Vagina (tissue), 2 donors: ENCODE data around the gene CCDC150. TPM values are rescaled to one million over a fixed set of nuclear protein-coding genes. Genes with fewer than 3 reads are reported as not detected.
"Not testable (repeated sequence)": the region's sequence is repeated elsewhere in the genome, so short reads cannot be mapped to it uniquely, and the experiment has no call there.

ENCODE experiments used
- DNase-seq, 2 donors: peaks; one replicate each; pipeline ENCODE4 v3.0.0-alpha.2; 2017; ENCODE audit errors: extremely low spot score in 2 of 2
- H3K27ac ChIP-seq: fragments of 200-600 bp; sonication (generic); one replicate; pipeline ENCODE4 v1.5.1; 2019
- H3K27me3 ChIP-seq: fragments of 200-600 bp; sonication (generic); one replicate; pipeline ENCODE4 v1.5.1; 2019
- H3K36me3 ChIP-seq, 2 donors: fragments of 200-600 bp; sonication (generic); one replicate each; pipeline ENCODE4 v1.5.1; 2017 to 2019
- H3K4me1 ChIP-seq: fragments of 200-600 bp; sonication (generic); one replicate; pipeline ENCODE4 v1.5.1; 2019
- H3K4me3 ChIP-seq, 2 donors: fragments of 200-600 bp; sonication (generic); 1 replicate in 1 of 2; 2 replicates in 1 of 2; pipeline ENCODE4 v1.5.1; 2016 to 2019
- H3K9me3 ChIP-seq: fragments of 200-600 bp; sonication (generic); one replicate; pipeline ENCODE4 v1.5.1; 2019
- POLR2A ChIP-seq, 2 donors: fragments of 450-650 bp; IDR thresholded peaks; one replicate each; pipeline ENCODE4 v1.6.1; 2017; ENCODE audit warnings: antibody characterized with exemption in 2 of 2, mild to moderate bottlenecking in 2 of 2, moderate library complexity in 2 of 2
- POLR2AphosphoS5 ChIP-seq, 2 donors: sonication (generic); formaldehyde crosslinking; IDR thresholded peaks; one replicate each; pipeline ENCODE4 v1.9.0; 2017; ENCODE audit warnings: antibody characterized with exemption in 2 of 2, mild to moderate bottlenecking in 2 of 2, low read depth in 1 of 2; ENCODE audit not compliant: insufficient read depth in 1 of 2
- intact Hi-C: fragments of 100-400 bp; cut with DNase I; formaldehyde crosslinking; loops from one replicate; pipeline ENCODE4 v1.15.1; 2023
- total RNA-seq: library from RNA; depleted of rRNA; stranded (reverse); fragments of >200 nt; gene quantifications from one replicate; pipeline ENCODE4 v1.2.3, GENCODE V29; 2016
- TF ChIP-seq, protein P1 (sequence below), 3 experiments: fragments of 450-650 bp in 2 of 3; fragments of 200-600 bp in 1 of 3; sonication (generic) in 1 of 3; IDR thresholded peaks; one replicate each; pipeline ENCODE4 v1.5.1; 2017 to 2019; ENCODE audit warnings: antibody characterized with exemption in 3 of 3, mild to moderate bottlenecking in 2 of 3, moderate library complexity in 2 of 3

The CCDC150 gene
- total RNA-seq, 1 donor from 2014 or later = 3.9 TPM

GRCh38 chr2:196601430-196602306 lies 37.8 kb upstream of the CCDC150 start:
- intact Hi-C loops = no loop called here
- TF ChIP-seq POLR2A (IDR thresholded peaks at IDR 0.05) (no peak), POLR2AphosphoS5 (IDR thresholded peaks at IDR 0.05; ENCODE audit: insufficient read depth in 1 of 2, low read depth in 1 of 2) (no peak)
- TF ChIP-seq, protein P1, sequence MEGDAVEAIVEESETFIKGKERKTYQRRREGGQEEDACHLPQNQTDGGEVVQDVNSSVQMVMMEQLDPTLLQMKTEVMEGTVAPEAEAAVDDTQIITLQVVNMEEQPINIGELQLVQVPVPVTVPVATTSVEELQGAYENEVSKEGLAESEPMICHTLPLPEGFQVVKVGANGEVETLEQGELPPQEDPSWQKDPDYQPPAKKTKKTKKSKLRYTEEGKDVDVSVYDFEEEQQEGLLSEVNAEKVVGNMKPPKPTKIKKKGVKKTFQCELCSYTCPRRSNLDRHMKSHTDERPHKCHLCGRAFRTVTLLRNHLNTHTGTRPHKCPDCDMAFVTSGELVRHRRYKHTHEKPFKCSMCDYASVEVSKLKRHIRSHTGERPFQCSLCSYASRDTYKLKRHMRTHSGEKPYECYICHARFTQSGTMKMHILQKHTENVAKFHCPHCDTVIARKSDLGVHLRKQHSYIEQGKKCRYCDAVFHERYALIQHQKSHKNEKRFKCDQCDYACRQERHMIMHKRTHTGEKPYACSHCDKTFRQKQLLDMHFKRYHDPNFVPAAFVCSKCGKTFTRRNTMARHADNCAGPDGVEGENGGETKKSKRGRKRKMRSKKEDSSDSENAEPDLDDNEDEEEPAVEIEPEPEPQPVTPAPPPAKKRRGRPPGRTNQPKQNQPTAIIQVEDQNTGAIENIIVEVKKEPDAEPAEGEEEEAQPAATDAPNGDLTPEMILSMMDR (IDR thresholded peaks at IDR 0.05) = no peak
- DNase-seq = no peak
- Histone ChIP-seq H3K27me3 (no peaks in the 10 kb centered on the region), H3K36me3 (no peaks in the 10 kb centered on the region), H3K4me1 (no peaks in the 10 kb centered on the region), H3K9me3 (no peaks in the 10 kb centered on the region), H3K4me3 (no peak overlapping the region), H3K27ac (no peak overlapping the region)

DNA sequence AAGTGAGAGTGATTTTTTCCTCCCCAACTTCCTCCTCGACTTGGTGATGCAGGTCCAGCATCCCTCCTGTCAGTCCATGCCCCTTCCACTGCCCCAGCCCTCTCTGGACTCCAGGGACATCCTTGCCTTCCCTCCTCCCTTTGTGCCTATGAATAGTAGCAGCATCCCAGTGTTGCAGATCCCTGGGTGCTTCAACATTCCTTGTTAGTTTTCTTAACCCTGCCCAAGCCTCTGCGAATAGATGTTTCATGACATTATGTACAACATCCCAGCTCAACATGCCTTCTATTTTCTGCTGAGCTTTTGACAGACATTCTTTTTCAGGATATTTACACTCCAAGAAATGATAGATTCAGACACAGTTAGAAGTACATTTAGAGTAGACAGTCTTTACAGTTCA lies 35.3 kb upstream of the CCDC150 start:
- DNase-seq = no peak
- intact Hi-C loops = no loop called here
- Histone ChIP-seq H3K9me3 (no peaks in the 10 kb centered on the region), H3K4me3 (no peak overlapping the region), H3K4me1 (no peaks in the 10 kb centered on the region), H3K27me3 (no peaks in the 10 kb centered on the region), H3K27ac (no peak overlapping the region), H3K36me3 (no peaks in the 10 kb centered on the region)
- TF ChIP-seq POLR2A (IDR thresholded peaks at IDR 0.05) = no peak
- TF ChIP-seq, protein P1 (IDR thresholded peaks at IDR 0.05) = no peak
- TF ChIP-seq POLR2AphosphoS5 (IDR thresholded peaks at IDR 0.05; ENCODE audit: insufficient read depth in 1 of 2, low read depth in 1 of 2) = no peak

DNA sequence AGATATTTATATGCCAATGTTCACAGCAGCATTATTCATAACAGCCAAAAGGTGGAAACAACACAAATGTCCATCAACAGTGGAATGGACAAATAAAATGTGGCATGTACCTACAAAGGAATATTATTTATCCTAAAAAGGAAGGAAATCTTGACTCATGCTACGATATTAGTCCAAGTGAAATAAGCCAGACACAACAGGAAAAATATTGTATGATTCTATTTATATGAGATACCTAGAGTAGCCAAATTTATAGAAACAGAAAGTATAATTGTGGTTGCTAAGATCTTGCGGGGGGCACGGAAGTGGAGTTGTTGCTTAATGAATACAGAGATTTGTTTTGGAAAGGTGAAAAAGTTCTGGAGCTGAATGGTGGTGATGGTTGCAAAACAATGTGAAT lies 33.0 kb upstream of the CCDC150 start:
- TF ChIP-seq, protein P1 (IDR thresholded peaks at IDR 0.05) = no peak

GRCh38 chr2:196607073-196607472 lies 32.4 kb upstream of the CCDC150 start:
- H3K4me3 ChIP-seq = no peak overlapping the region
- TF ChIP-seq, protein P1 (IDR thresholded peaks at IDR 0.05) = no peak
- TF ChIP-seq POLR2A (IDR thresholded peaks at IDR 0.05) = no peak
- TF ChIP-seq POLR2AphosphoS5 (IDR thresholded peaks at IDR 0.05; ENCODE audit: insufficient read depth in 1 of 2, low read depth in 1 of 2) = no peak

More for the DNA sequence above, 33.0 kb upstream of the CCDC150 start:
- intact Hi-C loops = no loop called here
- H3K4me3 ChIP-seq = no peak overlapping the region
- no peak for DNase-seq
- no peaks in the 10 kb centered on the region for H3K36me3 ChIP-seq
- H3K27ac ChIP-seq = no peak overlapping the region
- no peaks in the 10 kb centered on the region for H3K9me3 ChIP-seq
- no peaks in the 10 kb centered on the region for H3K27me3 ChIP-seq
- H3K4me1 ChIP-seq = no peaks in the 10 kb centered on the region

DNA sequence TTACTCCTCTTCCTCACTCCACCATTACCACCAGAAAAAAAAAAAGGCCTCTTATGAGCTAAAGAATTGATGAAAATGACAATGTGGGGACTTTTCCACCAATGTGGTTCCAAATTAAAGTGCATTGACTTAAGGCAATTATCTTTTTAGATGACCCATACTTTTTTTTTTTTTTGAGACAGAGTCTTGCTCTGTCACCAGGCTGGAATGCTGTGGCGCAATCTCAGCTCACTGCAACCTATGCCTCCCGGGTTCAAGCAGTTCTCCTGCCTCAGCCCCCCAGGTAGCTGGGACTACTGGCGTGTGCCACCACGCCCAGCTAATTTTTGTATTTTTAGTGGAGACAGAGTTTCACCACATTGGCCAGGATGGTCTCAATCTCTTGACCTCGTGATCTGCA lies 31.6 kb upstream of the CCDC150 start:
- H3K4me3 ChIP-seq, H3K27ac ChIP-seq, H3K4me1 ChIP-seq, intact Hi-C loops, DNase-seq, H3K27me3 ChIP-seq, H3K36me3 ChIP-seq, H3K9me3 ChIP-seq: not testable (repeated sequence)

More at GRCh38 chr2:196607073-196607472, 32.4 kb upstream of the CCDC150 start:
- intact Hi-C loops = no loop called here
- no peaks in the 10 kb centered on the region for H3K36me3 ChIP-seq
- no peak overlapping the region for H3K27ac ChIP-seq
- no peaks in the 10 kb centered on the region for H3K27me3 ChIP-seq
- no peaks in the 10 kb centered on the region for H3K4me1 ChIP-seq
- no peaks in the 10 kb centered on the region for H3K9me3 ChIP-seq
- DNase-seq = no peak
